AG04450 (cell line): ENCODE measurements around the gene TAF1C. TPM values are rescaled to one million over a fixed set of nuclear protein-coding genes. Genes with fewer than 3 reads are reported as not detected.

Source experiments
- CTCF ChIA-PET: fragments of 300-600, 350-600 bp; formaldehyde crosslinking; extraction: SDS; loops from one replicate; lab custom pipeline; 2022; ENCODE audit warnings: antibody characterized with exemption, inconsistent platforms; lab: Charles Lee
- POLR2A ChIA-PET: fragments of 350-600 bp; formaldehyde crosslinking; extraction: SDS; loops from one replicate; lab custom pipeline; 2021; ENCODE audit warnings: antibody characterized with exemption, inconsistent platforms; lab: Yijun Ruan, JAX
- DNase-seq: peaks from one replicate; pipeline ENCODE4 v3.0.0-alpha.2; 2011; ENCODE audit warnings: low read depth, low spot score
- H3K27ac ChIP-seq: one replicate; pipeline ENCODE4 v1.5.1; 2012; ENCODE audit warnings: low read depth, low read length, control low read depth
- H3K27me3 ChIP-seq: one replicate; pipeline ENCODE4 v1.6.0; 2012; ENCODE audit warnings: low read length; ENCODE audit not compliant: control insufficient read depth, insufficient read depth
- H3K4me3 ChIP-seq: 2 replicates; pipeline ENCODE4 v1.5.1; 2011; ENCODE audit warnings: mild to moderate bottlenecking, low read depth, low read length, control low read depth
- H3K9me3 ChIP-seq: 2 replicates; pipeline ENCODE4 v1.5.1; 2012; ENCODE audit warnings: low read length; ENCODE audit not compliant: control insufficient read depth, insufficient read depth
- CTCF ChIP-seq: IDR thresholded peaks from 2 replicates; pipeline ENCODE4 v1.5.1; 2011; ENCODE audit warnings: low read depth, low read length, control low read depth, inconsistent platforms
- polyA plus RNA-seq: library from polyadenylated mRNA; depleted of rRNA; stranded (reverse); fragments of >200 nt; gene quantifications from 2 replicates; pipeline ENCODE4 v1.2.3, GENCODE V29; 2011

The TAF1C gene
- polyA plus RNA-seq, 1 experiment = 14.2 TPM

GRCh38 chr16:84181144-84181915 is 5.5 kb downstream of the TAF1C start:
- ChIA-PET CTCF (no interaction called here), POLR2A (no interaction called here)
- DNase-seq = no peak
- Histone ChIP-seq H3K9me3 (no peaks in the 10 kb centered on the region; the same call in 1 of the 2 replicates), H3K4me3 (no peak overlapping the region), H3K27me3 (no peaks in the 10 kb centered on the region), H3K27ac (no peak overlapping the region)
- no peak for TF ChIP-seq CTCF

GRCh38 chr16:84180519-84181140 is 6.2 kb downstream of the TAF1C start:
- no peaks in the 10 kb centered on the region; the same call in 1 of the 2 replicates for H3K9me3 ChIP-seq
- no peak overlapping the region for H3K4me3 ChIP-seq
- CTCF ChIA-PET = no interaction called here
- TF ChIP-seq CTCF = no peak
- POLR2A ChIA-PET = no interaction called here
- no peaks in the 10 kb centered on the region for H3K27me3 ChIP-seq
- H3K27ac ChIP-seq = no peak overlapping the region
- DNase-seq = no peak

GRCh38 chr16:84179612-84180320 is 7.1 kb downstream of the TAF1C start:
- CTCF ChIA-PET = interaction anchor here (7.5 kb wide), 1 partner anchor 7 kb away, joined by 100 read pairs; the partner anchor contains the start of gene TAF1C
- POLR2A ChIA-PET = no interaction called here

DNA sequence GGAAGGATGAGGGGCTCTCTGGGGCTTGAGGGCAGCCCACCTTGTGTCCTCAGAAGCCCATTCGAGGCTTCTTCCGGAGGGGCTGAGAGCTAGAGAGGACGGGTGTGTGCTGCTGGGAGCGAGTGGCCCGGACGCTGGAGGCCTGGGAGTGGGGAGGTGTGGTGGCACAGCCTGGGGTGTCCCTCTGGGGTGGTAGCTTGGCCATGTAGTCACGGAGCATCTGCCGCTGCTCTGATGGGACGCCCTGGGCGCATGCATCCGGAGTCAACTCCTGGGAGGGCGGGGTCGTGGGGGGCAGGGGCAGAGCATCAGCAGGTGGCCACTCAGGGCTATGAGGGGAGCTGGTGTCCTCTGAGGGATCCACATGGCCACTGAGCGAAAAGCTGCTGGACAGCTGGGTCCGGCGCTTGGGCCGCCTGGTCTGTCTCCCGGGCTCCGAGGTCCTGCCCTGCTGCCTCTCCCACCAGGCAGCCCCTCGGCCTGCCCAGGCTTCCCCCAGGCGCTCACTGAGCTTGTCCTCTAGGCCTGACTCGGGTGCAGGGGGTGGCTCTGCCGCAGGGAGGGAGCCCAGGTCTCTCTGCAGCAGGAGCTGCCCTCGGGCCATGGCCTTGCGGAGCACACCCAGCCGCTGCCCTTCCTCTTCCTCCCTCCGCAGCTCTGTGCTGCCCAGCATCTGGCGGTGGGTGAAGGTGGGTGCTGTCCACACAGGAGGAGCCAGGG is 7.8 kb downstream of the TAF1C start:
- ChIA-PET CTCF (interaction anchor here (4.6 to 7.5 kb wide), 2 partner anchors 7 to 62 kb away, joined by 24 to 100 read pairs; partner anchors contain the start of genes MBTPS1 and TAF1C), POLR2A (interaction anchor here (0.6 kb wide), 1 partner anchor 16 kb away, joined by 5 read pairs; no protein-coding TSS in a partner anchor)
- Histone ChIP-seq H3K9me3 (no peaks in the 10 kb centered on the region; the same call in 1 of the 2 replicates), H3K4me3 (no peak overlapping the region), H3K27me3 (no peaks in the 10 kb centered on the region), H3K27ac (peak overlapping the region; percentile 70)
- TF ChIP-seq CTCF = no peak
- no peak for DNase-seq

More at GRCh38 chr16:84179612-84180320, 7.1 kb downstream of the TAF1C start:
- DNase-seq = no peak
- no peak overlapping the region for H3K27ac ChIP-seq
- no peaks in the 10 kb centered on the region; the same call in 1 of the 2 replicates for H3K9me3 ChIP-seq
- no peak overlapping the region for H3K4me3 ChIP-seq
- TF ChIP-seq CTCF = no peak
- no peaks in the 10 kb centered on the region for H3K27me3 ChIP-seq
